ENCODE data around the gene CDPF1.

DNA sequence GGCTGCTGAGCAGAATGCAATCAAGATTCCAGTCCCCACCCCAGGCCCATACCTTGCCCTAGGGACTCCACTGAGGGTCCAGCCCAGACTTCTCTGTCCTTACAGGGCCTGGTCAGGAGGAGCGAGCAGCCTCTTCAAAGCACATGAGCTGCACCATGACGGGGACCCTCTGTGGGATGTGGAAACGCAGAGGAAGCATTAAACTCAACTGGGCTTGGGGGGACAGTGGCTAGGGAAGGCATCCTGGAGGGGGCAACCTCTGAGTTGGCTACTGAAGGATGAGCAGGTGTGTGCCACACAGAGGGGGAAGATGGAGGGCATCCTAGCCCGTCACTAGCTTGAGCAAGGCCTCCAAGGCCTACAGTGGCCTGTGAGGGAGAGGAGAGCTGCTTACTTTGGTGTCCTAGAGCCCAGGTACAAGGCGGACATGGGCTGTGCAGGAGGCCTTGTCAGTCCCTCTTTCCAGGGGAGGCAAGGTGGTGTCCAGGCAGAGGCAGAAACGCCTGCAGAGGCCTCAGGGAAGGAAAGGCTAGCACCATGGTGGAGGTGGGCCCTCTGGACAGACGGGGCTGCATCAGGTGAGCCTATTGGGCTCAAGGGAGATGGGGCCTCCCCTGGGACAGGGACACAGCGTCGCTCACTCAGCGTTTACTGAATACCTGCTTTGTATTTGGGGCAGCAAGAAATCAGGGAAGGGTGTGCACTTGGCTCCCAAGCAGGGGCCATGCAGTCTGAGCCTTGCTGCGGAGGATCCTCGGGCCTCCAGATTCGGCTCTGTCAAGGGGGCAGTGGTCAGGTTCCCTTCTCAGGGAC, 32.0 kb upstream of the CDPF1 start:
- TF ChIP-seq, protein P1, sequence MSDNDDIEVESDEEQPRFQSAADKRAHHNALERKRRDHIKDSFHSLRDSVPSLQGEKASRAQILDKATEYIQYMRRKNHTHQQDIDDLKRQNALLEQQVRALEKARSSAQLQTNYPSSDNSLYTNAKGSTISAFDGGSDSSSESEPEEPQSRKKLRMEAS (IDR thresholded peaks at IDR 0.05), result no peak
- no peak for TF ChIP-seq POLR2A (IDR thresholded peaks at IDR 0.05; ENCODE audit: low read length)
- TF ChIP-seq GATA3 (IDR thresholded peaks at IDR 0.05; ENCODE audit: borderline replicate concordance), result no peak
- TF ChIP-seq, protein P2, sequence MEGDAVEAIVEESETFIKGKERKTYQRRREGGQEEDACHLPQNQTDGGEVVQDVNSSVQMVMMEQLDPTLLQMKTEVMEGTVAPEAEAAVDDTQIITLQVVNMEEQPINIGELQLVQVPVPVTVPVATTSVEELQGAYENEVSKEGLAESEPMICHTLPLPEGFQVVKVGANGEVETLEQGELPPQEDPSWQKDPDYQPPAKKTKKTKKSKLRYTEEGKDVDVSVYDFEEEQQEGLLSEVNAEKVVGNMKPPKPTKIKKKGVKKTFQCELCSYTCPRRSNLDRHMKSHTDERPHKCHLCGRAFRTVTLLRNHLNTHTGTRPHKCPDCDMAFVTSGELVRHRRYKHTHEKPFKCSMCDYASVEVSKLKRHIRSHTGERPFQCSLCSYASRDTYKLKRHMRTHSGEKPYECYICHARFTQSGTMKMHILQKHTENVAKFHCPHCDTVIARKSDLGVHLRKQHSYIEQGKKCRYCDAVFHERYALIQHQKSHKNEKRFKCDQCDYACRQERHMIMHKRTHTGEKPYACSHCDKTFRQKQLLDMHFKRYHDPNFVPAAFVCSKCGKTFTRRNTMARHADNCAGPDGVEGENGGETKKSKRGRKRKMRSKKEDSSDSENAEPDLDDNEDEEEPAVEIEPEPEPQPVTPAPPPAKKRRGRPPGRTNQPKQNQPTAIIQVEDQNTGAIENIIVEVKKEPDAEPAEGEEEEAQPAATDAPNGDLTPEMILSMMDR (IDR thresholded peaks at IDR 0.05), result no peak
- no peak for TF ChIP-seq HEYL (CRISPR knock-in tag; IDR thresholded peaks at IDR 0.05)
- no peak for TF ChIP-seq HDAC2 (IDR thresholded peaks at IDR 0.05)
- no peak for TF ChIP-seq SMC3 (IDR thresholded peaks at IDR 0.05)
- no peak for TF ChIP-seq MYC (IDR thresholded peaks at IDR 0.05; ENCODE audit: borderline replicate concordance, low read length)
